Effector memory CD4-positive, alpha-beta T cell (primary cell): ENCODE data around the gene SULT2B1.
"Not testable (repeated sequence)": the region's sequence is repeated elsewhere in the genome, so short reads cannot be mapped to it uniquely, and the experiment has no call there.

ENCODE experiments used
- DNase-seq, 3 donors: peaks; one replicate each; pipeline ENCODE4 v3.0.0-alpha.2; 2020
- H3K27ac ChIP-seq: 2 replicates; pipeline ENCODE4 v1.7.0; 2013; ENCODE audit warnings: mild to moderate bottlenecking, low read length, moderate library complexity; ENCODE audit not compliant: insufficient read depth, poor library complexity, severe bottlenecking
- H3K27me3 ChIP-seq: replicated peaks from 2 replicates; pipeline ENCODE4 v1.7.0; 2013; ENCODE audit warnings: mild to moderate bottlenecking, low read length; ENCODE audit not compliant: insufficient read depth, control insufficient read depth, poor library complexity, severe bottlenecking
- H3K36me3 ChIP-seq: 2 replicates; pipeline ENCODE4 v1.7.0; 2013; ENCODE audit warnings: mild to moderate bottlenecking, low read length, moderate library complexity; ENCODE audit not compliant: control insufficient read depth, insufficient read depth
- H3K4me1 ChIP-seq: 2 replicates; pipeline ENCODE4 v1.7.0; 2013; ENCODE audit warnings: low read length, mild to moderate bottlenecking; ENCODE audit not compliant: control insufficient read depth, insufficient read depth, poor library complexity, severe bottlenecking
- H3K4me3 ChIP-seq: 2 replicates; pipeline ENCODE4 v1.7.0; 2013; ENCODE audit warnings: low read length, low read depth, mild to moderate bottlenecking; ENCODE audit not compliant: insufficient read depth, poor library complexity, severe bottlenecking
- H3K9me3 ChIP-seq: 2 replicates; pipeline ENCODE4 v1.7.0; 2013; ENCODE audit warnings: mild to moderate bottlenecking, low read length, moderate library complexity; ENCODE audit not compliant: control insufficient read depth

SULT2B1 gene

DNA sequence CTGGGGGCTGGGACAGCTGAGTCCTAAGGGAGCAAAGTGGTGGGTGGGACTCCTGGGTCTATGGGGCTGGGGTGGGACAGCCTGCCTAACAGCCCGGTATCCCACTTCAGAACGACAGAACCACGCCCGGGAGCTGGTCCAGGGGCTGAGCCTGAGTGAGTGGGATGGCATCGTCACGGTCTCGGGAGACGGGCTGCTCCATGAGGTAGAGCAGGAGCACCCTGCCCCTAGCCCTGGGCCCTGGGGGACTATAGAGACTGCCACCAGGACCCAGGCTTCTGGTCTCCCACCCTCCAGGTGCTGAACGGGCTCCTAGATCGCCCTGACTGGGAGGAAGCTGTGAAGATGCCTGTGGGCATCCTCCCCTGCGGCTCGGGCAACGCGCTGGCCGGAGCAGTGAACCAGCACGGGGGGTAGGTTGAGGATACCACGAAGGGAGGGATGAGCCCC is 75.9 kb downstream of the SULT2B1 start:
- Histone ChIP-seq H3K27ac (no peak overlapping the region), H3K9me3 (no peaks in the 10 kb centered on the region), H3K4me1 (peaks cover 24% of the 10 kb centered on the region), H3K4me3 (no peak overlapping the region), H3K36me3 (peaks cover 32% of the 10 kb centered on the region), H3K27me3 (no peaks in the 10 kb centered on the region)
- DNase-seq: no peak

DNA sequence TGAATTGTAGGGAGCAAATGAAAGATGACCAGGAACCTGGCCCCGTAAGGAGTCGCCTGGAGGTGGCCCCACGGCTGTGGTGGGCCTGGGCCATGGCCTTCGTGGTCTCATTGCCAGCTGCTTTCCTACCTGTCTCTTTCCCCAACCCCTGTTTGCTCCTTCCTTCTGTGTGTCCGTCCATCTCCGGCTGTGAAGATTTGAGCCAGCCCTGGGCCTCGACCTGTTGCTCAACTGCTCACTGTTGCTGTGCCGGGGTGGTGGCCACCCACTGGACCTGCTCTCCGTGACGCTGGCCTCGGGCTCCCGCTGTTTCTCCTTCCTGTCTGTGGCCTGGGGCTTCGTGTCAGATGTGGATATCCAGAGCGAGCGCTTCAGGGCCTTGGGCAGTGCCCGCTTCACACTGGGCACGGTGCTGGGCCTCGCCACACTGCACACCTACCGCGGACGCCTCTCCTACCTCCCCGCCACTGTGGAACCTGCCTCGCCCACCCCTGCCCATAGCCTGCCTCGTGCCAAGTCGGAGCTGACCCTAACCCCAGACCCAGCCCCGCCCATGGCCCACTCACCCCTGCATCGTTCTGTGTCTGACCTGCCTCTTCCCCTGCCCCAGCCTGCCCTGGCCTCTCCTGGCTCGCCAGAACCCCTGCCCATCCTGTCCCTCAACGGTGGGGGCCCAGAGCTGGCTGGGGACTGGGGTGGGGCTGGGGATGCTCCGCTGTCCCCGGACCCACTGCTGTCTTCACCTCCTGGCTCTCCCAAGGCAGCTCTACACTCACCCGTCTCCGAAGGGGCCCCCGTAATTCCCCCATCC is 76.7 kb downstream of the SULT2B1 start:
- peaks cover 38% of the 10 kb centered on the region for H3K36me3 ChIP-seq
- H3K27me3 ChIP-seq: no peaks in the 10 kb centered on the region
- no peaks in the 10 kb centered on the region for H3K9me3 ChIP-seq
- no peak for DNase-seq
- H3K4me1 ChIP-seq: peaks cover 24% of the 10 kb centered on the region
- H3K4me3 ChIP-seq: no peak overlapping the region
- no peak overlapping the region for H3K27ac ChIP-seq

DNA sequence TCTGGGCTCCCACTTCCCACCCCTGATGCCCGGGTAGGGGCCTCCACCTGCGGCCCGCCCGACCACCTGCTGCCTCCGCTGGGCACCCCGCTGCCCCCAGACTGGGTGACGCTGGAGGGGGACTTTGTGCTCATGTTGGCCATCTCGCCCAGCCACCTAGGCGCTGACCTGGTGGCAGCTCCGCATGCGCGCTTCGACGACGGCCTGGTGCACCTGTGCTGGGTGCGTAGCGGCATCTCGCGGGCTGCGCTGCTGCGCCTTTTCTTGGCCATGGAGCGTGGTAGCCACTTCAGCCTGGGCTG is 77.3 kb downstream of the SULT2B1 start:
- no peak overlapping the region for H3K4me3 ChIP-seq
- no peaks in the 10 kb centered on the region for H3K27me3 ChIP-seq
- H3K4me1 ChIP-seq: peaks cover 26% of the 10 kb centered on the region
- no peak for DNase-seq
- no peaks in the 10 kb centered on the region for H3K9me3 ChIP-seq
- H3K36me3 ChIP-seq: peaks cover 38% of the 10 kb centered on the region
- no peak overlapping the region for H3K27ac ChIP-seq

DNA sequence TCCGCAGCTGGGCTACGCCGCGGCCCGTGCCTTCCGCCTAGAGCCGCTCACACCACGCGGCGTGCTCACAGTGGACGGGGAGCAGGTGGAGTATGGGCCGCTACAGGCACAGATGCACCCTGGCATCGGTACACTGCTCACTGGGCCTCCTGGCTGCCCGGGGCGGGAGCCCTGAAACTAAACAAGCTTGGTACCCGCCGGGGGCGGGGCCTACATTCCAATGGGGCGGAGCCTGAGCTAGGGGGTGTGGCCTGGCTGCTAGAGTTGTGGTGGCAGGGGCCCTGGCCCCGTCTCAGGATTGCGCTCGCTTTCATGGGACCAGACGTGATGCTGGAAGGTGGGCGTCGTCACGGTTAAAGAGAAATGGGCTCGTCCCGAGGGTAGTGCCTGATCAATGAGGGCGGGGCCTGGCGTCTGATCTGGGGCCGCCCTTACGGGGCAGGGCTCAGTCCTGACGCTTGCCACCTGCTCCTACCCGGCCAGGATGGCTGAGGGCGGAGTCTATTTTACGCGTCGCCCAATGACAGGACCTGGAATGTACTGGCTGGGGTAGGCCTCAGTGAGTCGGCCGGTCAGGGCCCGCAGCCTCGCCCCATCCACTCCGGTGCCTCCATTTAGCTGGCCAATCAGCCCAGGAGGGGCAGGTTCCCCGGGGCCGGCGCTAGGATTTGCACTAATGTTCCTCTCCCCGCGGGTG is 77.8 kb downstream of the SULT2B1 start:
- H3K4me3 ChIP-seq: no peak overlapping the region
- H3K27me3 ChIP-seq: no peaks in the 10 kb centered on the region
- H3K27ac ChIP-seq: no peak overlapping the region
- peaks cover 38% of the 10 kb centered on the region for H3K36me3 ChIP-seq
- H3K9me3 ChIP-seq: no peaks in the 10 kb centered on the region
- DNase-seq: no peak
- peaks cover 27% of the 10 kb centered on the region for H3K4me1 ChIP-seq

DNA sequence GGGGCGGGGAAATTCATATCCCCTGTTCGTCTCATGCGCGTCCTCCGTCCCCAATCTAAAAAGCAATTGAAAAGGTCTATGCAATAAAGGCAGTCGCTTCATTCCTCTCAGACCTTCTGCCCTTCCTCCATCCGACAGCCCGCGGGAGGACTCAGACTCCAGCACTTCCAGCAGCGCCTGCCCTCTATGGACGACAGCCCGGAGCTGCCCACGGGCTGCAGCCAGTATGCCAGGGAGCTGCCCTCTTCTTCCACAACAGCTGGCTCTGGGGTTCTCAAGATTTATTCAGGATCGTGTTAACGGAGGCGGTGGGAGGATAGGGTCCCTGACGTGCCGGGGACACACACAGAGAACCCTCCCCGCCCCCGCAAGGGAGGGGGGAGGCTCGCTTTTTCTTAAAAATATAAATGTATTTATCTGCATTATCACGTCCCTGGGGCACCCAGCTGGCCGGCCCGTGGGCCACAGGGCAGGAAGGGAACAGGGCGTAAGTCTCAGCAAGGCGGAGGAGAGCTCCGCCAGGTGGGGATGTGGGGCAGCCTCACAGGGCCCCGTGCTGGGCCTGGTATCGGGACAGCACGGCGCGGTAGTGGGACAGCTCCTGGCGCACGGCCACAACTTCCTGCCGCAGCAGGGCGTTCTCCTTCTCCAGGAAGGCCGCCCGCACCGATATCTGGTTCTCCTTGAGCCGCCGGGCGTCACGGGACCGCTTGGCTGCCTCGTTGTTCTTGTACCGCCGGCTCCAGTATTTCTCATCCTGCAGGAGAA is 78.5 kb downstream of the SULT2B1 start:
- DNase-seq: no peak
- no peak overlapping the region for H3K4me3 ChIP-seq
- H3K9me3 ChIP-seq: no peaks in the 10 kb centered on the region
- H3K27ac ChIP-seq: no peak overlapping the region
- H3K4me1 ChIP-seq: peaks cover 32% of the 10 kb centered on the region
- peaks cover 38% of the 10 kb centered on the region for H3K36me3 ChIP-seq
- no peaks in the 10 kb centered on the region for H3K27me3 ChIP-seq

DNA sequence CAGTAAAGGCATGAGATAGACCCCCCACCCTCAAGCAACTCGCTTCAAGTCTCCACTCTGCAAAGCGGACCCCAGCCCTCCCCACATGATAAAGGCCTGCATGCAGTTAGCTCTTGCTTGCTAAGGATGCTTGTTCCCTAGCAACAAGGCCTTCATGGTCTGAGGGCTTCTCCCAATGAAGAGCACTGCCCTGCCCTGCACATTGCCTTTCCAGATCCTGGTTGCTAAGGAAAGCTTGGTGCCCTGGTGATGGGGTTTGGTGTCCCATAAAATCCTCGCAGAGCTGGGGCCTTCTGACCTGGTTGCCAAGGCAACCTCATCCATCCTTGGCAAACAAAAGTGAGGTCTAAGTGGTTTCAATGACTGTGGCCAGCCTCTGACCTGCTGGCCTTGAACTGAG is 79.3 kb downstream of the SULT2B1 start:
- H3K4me3 ChIP-seq: no peak overlapping the region
- H3K9me3 ChIP-seq: no peaks in the 10 kb centered on the region
- H3K36me3 ChIP-seq: peaks cover 38% of the 10 kb centered on the region
- no peak for DNase-seq
- H3K27ac ChIP-seq: no peak overlapping the region
- H3K27me3 ChIP-seq: no peaks in the 10 kb centered on the region
- H3K4me1 ChIP-seq: peaks cover 32% of the 10 kb centered on the region

DNA sequence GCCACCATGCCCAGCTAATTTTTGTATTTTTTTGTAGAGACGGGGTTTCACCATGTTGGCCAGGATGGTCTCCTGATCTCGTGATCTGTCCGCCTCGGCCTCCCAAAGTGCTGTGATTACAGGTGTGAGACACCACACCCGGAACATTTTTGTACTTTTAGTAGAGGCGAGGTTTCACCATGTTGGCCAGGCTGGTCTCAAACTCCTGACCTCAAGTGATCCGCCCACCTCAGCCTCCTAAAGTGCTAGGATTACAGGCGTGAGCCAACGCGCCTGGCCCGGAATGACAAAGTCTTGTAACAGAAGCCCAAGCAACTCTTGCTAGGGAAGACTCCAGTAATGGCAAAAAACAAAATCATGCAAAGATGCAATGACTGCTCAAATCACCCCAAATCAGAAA is 80.3 kb downstream of the SULT2B1 start:
- not testable (repeated sequence) for DNase-seq, H3K27ac ChIP-seq, H3K4me3 ChIP-seq, H3K27me3 ChIP-seq, H3K9me3 ChIP-seq
- Histone ChIP-seq H3K36me3 (peaks cover 38% of the 10 kb centered on the region), H3K4me1 (peaks cover 30% of the 10 kb centered on the region)

DNA sequence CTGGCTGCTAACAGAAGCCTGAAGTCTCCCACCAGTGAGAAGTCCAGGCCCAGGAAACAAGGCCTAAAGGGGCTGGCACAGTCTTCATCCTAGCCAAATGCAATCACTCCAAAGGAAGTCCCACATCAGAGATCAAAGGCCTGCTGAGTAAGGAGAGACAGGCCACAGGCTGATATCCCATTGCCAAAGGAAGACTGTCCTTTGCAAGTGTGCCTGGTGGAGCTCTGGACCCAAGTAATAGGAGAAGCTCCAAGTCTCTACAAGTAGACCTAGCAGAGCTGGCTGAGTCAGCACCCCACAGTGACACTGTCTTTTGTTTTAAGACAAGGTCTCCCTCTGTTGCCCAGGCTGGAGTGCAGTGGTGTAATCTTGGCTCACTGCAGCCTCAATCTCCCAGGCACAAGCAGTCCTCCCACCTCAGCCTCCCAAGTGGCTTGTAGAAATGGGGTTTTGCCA is 80.7 kb downstream of the SULT2B1 start:
- Histone ChIP-seq H3K27me3 (no peaks in the 10 kb centered on the region), H3K4me3 (no peak overlapping the region), H3K9me3 (no peaks in the 10 kb centered on the region), H3K4me1 (peaks cover 29% of the 10 kb centered on the region), H3K27ac (no peak overlapping the region), H3K36me3 (peaks cover 38% of the 10 kb centered on the region)
- DNase-seq: no peak

DNA sequence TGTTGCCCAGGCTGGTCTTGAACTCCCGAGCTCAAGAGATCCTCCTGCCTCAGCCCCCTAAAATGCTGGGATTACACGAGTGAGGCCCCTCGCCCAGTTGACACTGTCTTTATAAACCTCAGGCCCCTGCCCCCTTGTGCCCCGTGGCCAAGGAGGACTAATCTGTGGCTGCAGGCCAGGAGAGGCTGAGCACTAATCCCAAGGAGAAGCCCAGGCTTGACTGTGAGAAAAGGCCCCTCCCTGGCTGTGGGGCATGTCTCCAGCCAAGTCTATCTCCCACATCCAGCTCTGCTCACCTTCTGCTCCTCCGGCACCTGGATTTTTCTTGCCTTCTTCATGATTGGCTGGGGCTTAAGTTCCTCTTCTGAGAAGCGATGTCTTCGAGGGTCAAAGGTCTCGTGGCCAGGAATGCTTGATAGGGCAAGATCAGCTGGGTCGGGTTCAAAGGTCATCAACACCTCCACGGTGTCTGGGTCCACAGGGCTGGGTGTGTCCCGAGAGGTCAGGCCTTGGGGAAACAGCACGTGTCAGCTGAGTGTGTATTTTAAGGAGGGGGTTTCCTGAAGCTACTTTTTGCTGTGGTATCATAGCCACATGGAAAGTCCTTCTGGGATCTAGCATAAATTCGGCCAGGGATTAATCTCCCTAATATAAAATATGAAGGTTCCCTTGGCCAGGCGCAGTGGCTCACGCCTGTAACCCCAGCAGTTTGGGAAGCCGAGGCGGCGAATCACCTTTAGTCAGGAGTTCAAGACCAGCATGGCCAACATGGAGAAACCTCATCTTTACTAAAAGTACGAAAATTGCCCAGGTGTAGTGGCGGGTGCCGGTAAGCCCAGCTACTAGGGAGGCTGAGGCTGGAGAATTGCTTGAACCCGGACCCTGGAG is 81.4 kb downstream of the SULT2B1 start:
- H3K4me1 ChIP-seq: peaks cover 29% of the 10 kb centered on the region
- peak overlapping the region; percentile 88 for H3K27ac ChIP-seq
- H3K9me3 ChIP-seq: no peaks in the 10 kb centered on the region
- DNase-seq: no peak
- no peaks in the 10 kb centered on the region for H3K27me3 ChIP-seq
- H3K36me3 ChIP-seq: peaks cover 38% of the 10 kb centered on the region
- no peak overlapping the region for H3K4me3 ChIP-seq
